Astrocyte of the hippocampus (primary cell): Measurements from ENCODE around the gene GRM6.

Source experiments
- DNase-seq: peaks from one replicate; pipeline ENCODE4 v3.0.0; 2011; ENCODE audit warnings: low read depth, low spot score

The GRM6 gene

GRCh38 chr5:178994580-178995340 lies at the start of gene GRM6:
Gene GRM6 (minus strand): TSS chr5:178995320. CDS start chr5:178994944, 376 bp downstream.
- DNase-seq: peak; percentile 29

- no peak for DNase-seq
Measured at GRCh38 chr5:179044765-179045164, 49.6 kb upstream of the GRM6 start.

DNA sequence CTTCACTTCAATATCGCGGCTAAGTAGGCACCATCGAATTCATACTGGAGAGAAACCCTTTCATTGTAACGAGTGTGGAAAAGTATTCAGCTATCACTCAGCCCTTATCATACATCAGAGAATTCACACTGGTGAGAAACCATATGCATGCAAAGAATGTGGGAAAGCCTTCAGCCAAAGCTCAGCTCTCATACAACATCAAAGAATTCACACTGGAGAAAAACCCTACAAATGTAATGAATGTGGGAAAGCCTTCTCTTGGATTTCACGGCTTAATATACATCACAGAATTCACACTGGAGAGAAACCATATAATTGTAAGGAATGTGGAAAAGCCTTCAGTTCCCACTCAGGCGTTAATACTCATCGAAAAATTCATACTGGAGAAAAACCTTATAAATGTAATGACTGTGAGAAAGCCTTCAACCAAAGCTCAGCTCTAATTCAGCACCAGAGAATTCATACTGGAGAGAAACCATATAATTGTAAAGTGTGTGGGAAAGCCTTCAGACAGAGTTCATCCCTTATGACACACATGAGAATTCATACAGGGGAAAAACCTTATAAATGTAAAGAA lies 38.0 kb upstream of the GRM6 start:
- DNase-seq: no peak

DNA sequence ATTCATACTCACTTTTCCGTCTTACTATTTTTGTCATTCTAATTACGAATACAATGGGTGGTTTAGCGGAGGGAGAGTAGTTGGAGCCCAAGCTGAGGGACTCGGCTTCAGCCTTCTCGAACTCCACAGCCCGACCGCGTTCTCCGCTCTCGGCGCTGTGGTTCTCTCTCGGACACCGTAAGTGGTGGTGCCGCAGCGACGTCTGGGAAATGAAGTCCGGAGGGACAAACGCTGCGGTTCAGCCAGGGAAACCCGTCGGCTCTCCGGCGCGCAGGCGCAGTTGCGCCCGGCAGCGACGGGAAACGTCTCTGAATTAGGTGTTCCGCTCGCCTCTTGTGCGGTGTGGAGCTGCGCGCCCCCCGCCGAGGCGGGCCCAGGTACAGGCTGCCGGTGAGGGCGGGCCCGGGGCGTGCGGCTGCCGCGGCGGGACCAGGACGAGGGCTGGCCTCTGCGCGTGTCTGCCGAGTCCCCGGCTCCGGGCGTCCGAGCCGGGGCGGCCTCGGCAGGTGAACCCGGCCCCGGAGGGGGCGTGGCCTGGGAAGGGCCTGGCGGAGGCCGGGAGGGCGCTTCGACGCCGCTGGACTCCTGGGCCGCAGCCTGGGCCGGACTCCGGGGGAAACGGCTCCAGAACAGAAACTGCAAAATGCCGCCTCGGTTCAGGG lies 28.5 kb upstream of the GRM6 start, which contains the start of gene ZNF879:
Gene ZNF879 (plus strand): TSS at position 277 of the 662 bp plus-strand sequence. CDS start 1,201 bp downstream, outside the sequence.
- DNase-seq: peak; percentile 99

DNA sequence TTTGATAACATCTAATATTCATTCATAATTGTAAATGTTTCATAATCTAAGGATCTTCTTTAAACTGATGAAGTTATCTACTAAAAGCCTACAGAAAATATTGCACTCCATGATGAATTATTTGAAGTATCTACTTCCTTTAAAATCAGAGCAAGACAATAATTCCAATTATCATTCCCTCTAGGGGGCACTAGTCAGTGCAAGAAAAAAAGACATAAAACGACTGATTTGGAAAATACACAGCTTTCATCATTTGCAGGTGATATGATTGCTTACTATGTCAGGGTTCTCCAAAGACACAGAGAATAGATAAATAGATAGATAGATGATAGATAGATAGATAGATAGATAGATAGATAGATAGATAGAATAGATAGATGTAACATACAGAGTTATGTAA lies 13.5 kb upstream of the GRM6 start:
- no peak for DNase-seq

DNA sequence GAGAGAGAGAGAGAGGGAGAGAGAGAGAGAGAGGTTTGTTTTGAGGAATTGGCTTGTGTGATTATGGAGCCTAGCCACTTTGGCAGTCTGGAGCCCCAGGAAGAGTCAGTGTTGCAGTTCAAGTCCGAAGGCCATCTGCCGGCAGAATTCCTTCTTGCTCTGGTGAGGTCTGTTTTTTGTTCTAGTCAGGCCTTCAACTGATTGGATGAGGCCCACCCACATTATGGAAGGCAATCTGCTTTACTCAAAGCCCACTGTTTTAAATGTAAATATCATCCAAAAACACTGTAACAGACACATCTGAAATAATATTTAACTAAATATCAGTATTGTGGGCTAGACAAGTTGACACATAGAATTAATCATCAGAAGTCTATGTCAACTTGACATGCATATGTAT lies 11.4 kb upstream of the GRM6 start:
- DNase-seq: no peak

- no peak for DNase-seq
Measured at GRCh38 chr5:178998441-178998840, 3.3 kb upstream of the GRM6 start.

DNA sequence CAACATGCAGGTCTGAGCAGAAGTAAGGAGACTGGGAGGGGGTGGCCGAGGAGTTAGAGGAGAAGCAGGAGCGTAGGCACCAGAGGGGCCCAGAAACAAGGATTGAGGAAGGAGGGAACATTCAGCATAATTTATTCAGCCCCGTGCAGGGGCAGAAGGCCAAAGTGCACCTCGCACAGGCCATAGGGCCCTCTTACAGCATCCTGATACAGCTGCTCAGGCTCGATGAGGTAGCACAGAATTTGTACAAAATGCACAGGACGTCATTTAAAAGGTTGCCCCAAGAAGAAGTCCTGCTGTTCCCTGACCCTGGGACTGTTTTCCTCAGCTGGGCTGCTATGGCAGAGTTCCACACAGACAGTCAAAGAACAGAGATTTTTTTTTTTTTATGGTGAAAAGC lies 2.1 kb upstream of the GRM6 start:
- no peak for DNase-seq

DNA sequence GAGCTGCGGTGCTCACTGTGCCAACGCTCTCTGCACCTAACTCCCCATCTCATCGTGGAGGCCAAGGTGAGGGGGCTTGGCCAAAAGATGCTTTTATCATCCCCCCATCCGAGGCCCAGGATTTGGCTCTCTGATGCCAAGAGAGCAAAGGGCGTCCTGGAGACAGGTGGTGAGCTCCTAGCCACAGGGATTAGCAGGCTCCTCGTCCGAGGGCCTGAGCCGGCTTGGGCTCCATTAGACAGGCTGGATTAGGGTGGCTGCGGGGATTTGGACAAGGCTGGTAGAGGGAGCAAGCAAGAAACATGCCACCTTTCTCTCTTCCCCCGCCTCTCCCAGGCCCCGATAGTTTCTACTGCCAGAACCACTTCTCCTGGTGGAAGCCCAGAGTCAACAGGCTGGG lies 1.0 kb upstream of the GRM6 start:
- DNase-seq: no peak

GRCh38 chr5:178995341-178995690 lies 196 bp upstream of the GRM6 start:
- DNase-seq: no peak

GRCh38 chr5:178993955-178994579 lies 1.1 kb downstream of the GRM6 start:
- no peak for DNase-seq

DNA sequence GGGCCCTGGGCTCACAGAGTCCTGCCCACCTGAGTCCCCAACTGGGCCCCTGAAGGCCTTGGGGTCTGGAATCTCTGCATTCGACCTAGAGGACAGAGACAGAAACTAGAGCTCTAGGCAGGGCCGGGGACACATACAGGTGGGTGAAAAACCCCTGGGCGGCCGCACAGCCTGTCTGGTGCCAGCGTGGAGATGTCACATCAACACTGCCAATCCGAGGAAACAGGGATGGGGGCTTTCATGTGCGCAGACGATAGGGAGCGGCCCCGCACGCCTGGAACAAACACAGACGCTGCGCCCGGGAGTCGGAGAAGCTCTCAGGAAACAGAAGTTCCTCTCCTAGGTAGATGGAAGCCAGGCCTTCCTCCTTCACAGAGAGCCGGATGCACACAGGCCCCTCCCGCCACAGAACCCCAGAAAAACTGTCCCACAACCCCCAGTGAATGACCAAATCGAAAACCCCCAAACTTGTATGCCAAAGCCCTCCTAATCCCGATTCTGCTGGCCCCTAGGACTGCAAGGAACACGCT lies 1.8 kb downstream of the GRM6 start:
- no peak for DNase-seq

DNA sequence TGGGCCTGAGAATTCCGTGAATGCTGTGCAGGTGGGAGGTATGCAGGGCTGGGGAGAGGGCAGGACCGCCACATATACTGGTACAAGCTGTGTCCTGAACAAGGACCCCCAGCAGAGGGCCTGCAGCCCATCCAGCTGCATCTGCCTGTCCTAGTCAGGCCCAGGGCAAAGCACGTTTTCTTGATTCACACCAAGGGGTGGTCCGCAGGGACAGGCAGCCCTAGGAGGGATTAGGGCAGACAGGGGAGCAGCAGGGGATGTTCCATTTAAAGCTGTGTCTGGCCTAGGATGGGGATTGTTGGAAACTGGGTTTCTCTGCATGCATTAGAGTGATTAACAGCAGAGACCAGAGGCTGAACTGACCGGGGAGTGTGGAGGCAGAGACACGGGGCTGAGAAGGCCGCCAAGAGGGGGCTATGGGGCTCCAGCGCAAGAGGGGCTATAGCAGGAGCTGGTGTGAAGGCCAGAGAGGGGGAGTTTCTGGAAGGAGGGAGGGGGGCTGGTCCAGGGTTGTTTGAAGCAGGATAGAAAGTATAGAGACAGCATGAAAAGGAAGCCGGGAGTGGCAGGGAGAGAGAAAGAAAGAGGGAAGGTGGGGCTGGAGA lies 2.7 kb downstream of the GRM6 start:
- DNase-seq: no peak

- no peak for DNase-seq
Measured at GRCh38 chr5:178991190-178992145, 3.7 kb downstream of the GRM6 start.

DNA sequence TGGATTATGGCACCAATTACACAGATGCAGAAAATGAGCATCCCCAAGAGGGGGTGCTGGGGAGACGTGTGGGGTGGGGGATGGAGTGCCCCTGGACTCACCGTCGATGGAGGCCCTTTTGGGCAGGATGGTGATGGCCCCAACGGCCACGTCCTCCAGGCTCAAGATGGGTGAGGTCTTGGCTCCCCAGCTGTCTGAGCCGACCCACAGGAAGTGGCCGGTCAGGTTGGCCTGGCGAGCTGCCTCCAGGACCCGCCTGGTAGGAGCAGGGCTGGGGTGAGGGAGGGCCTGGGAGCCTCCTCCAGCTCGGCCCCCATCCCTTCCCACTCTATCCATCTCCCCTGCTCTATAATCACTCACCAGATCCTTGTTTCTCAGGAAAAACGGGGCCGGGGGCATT lies 4.6 kb downstream of the GRM6 start:
- DNase-seq: no peak

DNA sequence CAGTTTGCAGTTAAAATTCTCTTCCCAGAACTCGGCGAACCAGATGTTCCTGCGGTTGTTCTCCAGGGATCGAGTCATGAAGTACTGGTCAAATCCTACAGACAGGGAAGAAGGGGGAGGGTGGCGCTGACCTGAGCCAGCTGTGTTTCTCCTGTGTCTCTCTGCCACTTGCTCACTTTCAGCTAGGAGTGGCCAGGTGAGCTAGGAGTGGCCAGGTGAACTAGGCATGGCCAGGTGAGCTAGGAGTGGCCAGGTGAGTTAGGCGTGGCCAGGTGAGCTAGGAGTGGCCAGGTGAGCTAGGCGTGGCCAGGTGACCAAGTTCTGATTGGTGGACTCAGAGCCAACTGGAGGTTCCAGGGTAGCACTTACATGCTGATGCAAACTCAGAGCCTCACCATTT lies 5.8 kb downstream of the GRM6 start:
- DNase-seq: no peak

DNA sequence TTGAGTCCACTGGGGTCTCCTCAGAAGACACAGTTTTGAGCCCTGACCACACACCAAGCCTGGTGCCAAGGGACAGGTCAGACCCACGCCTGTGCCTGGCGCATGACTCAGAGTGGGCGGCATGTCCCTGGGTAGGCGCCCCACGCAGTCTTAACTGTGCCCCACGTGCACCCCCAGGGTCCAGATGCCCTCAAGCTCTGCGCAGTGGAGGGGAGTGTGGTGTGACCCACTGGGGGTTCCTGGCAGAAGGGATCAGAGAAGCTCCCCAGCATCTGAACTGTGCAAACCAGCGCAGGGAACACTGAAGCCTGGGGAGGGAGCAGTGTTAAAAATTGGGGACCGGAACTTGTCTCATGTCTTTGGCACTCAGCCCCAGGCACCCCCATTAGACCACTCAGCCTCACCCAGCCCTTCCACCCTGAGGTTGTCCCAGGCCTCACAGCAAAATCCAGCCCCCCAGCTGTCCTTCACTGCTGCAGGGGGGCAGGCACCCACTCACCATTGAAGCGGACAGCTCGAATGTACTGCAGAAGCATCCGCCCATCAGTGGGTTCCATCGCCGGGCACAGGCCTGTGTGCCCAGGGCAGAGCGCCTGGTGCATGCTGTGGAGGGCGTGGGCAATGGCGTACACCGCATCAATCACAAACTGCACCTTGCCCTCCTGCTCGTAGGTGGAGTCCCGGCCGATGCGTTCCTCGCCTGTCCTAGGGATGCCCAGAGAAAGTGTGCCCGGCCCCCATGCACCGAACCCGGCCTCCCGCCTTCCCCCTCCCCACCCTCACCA lies 6.5 kb downstream of the GRM6 start:
- no peak for DNase-seq

DNA sequence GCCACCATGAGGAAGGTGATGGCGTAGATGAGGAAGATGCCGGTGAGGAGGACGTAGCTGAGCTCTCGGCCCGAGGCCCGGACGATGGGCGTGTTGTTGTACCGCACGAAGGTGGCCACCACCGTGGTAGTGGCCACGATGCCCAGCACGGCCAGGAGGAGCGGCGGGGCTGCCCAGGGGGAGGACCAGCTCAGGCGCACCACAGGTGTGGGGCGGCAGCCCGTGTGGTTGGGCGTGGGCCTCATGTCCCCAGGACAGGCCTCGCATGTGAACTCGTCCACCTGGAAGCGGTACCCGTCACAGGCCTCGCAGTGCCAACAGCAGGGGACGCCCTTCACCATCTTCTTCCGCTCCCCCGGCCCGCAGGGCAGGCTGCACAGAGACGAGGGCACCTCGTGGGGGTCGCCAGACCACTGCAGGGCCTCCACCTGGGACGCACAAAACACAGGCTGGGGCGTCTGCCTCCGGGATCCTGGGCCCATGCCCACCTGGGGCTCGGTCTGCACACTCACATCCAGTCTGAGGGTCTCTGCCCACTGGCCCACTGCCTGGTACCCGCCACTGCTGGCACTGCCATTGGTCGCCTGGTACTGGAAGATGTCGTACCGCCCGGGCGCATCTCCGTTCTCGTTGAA lies 8.7 kb downstream of the GRM6 start:
- no peak for DNase-seq
